HTERT RPE-1 (cell line): ENCODE results near the gene KCNK3.

Experiments used
- in situ Hi-C: fragments of 300-500 bp; cut with MboI; formaldehyde crosslinking; loops from 4 replicates; pipeline ENCODE4 v1.14.3; 2020; ENCODE audit warnings: low sequenced_read_pairs

The KCNK3 gene

GRCh38 chr2:26772064-26773001 lies 79.8 kb downstream of the KCNK3 start:
- in situ Hi-C loops: no loop called here

GRCh38 chr2:26776195-26776800 lies 83.8 kb downstream of the KCNK3 start:
- in situ Hi-C loops: no loop called here

- in situ Hi-C loops: no loop called here
Measured at GRCh38 chr2:26778098-26778497, 85.6 kb downstream of the KCNK3 start.

- in situ Hi-C loops: no loop called here
Measured at GRCh38 chr2:26778507-26778906, 86.0 kb downstream of the KCNK3 start.

GRCh38 chr2:26780203-26780760 lies 87.8 kb downstream of the KCNK3 start:
- in situ Hi-C loops: no loop called here
